HG03571 (cell line): ENCODE data around the gene RPS27.

Experiments used
- ATAC-seq: cut with Tn5 transposase; IDR thresholded peaks from one replicate; pipeline ENCODE4 v1.9.1; 2021; ENCODE audit not compliant: unreplicated experiment

RPS27 gene

GRCh38 chr1:153990468-153991150 lies at the start of gene RPS27:
Gene RPS27 (plus strand): TSS chr1:153990762. CDS start chr1:153990797, 35 bp downstream.
- ATAC-seq: peak; percentile 64

- ATAC-seq: no peak
Measured at GRCh38 chr1:153941826-153942725, 48.5 kb upstream of the RPS27 start.

- no peak for ATAC-seq
Measured at GRCh38 chr1:153942766-153943549, 47.6 kb upstream of the RPS27 start.

- no peak for ATAC-seq
Measured at GRCh38 chr1:153944005-153944826, 46.3 kb upstream of the RPS27 start.

- ATAC-seq: no peak
Measured at GRCh38 chr1:153944827-153945117, 45.8 kb upstream of the RPS27 start.

GRCh38 chr1:153945131-153945794 lies 45.3 kb upstream of the RPS27 start:
- ATAC-seq: peak; percentile 5

- peak; percentile 63 for ATAC-seq
Measured at GRCh38 chr1:153945795-153946621, 44.6 kb upstream of the RPS27 start.

GRCh38 chr1:153946622-153947241 lies 43.8 kb upstream of the RPS27 start, which contains the start of gene DENND4B:
Gene DENND4B (minus strand): TSS chr1:153946718. CDS start chr1:153944374, 2,344 bp downstream.
- peak; percentile 54 for ATAC-seq

- ATAC-seq: no peak
Measured at GRCh38 chr1:153951183-153951582, 39.4 kb upstream of the RPS27 start.

GRCh38 chr1:153951801-153952200 lies 38.8 kb upstream of the RPS27 start:
- ATAC-seq: no peak

- ATAC-seq: no peak
Measured at GRCh38 chr1:153953859-153954365, 36.6 kb upstream of the RPS27 start.

GRCh38 chr1:153954826-153955225 lies 35.7 kb upstream of the RPS27 start:
- no peak for ATAC-seq

GRCh38 chr1:153956997-153957715 lies 33.4 kb upstream of the RPS27 start:
- ATAC-seq: no peak

- peak; percentile 25 for ATAC-seq
Measured at GRCh38 chr1:153957744-153958110, 32.8 kb upstream of the RPS27 start.

GRCh38 chr1:153958111-153958960 lies 32.2 kb upstream of the RPS27 start, which contains the start of gene CRTC2:
Gene CRTC2 (minus strand): TSS chr1:153958612. CDS start chr1:153958497, 115 bp downstream.
- ATAC-seq: peak; percentile 75

GRCh38 chr1:153958961-153959260 lies 31.7 kb upstream of the RPS27 start:
- peak; percentile 1 for ATAC-seq

- no peak for ATAC-seq
Measured at GRCh38 chr1:153959454-153959853, 31.1 kb upstream of the RPS27 start.
